ENCODE measurements around the gene PPP2R5A. TPM values are rescaled to one million over a fixed set of nuclear protein-coding genes. Genes with fewer than 3 reads are reported as not detected.
"Not testable (repeated sequence)": the region's sequence is repeated elsewhere in the genome, so short reads cannot be mapped to it uniquely, and the experiment has no call there.

PPP2R5A gene
- total and polyA plus RNA-seq, 8 donors = 61.1 to 127 (median 108) TPM

DNA sequence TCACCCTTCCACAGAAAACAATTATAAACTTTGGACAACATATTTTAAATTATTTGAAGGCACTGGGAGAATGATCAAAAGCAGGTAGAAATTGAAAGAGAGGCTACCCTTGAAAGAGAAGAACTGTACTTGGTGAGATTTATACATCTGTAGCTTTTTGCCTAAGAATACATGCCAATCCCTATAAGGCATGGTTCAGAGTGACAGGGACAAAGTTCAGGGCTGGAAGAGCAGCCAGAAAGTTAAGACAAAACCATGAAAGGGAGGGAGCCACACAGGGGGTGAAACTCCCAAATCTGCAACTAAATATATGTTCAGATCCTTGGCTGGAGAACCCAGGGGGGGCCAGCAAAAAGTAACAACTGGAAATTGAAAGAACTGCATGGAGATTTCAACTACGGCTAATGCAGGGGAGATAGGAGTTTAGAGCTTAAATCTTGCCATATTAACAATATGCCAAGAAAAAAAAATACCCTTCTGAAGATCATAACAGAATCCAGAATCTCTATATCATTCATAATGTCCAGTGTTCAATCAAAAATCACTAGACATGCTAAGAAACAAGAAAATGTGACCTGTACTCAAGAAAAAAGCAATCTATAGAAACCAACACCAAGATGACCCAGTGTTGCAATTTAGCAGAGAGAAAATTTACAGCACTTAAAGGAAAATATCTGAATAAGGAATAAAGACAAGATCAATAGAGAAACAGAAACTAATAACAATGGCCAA lies 103.9 kb downstream of the PPP2R5A start:
- Histone ChIP-seq H3K27me3 (no peaks in the 10 kb centered on the region), H3K4me3 (no peak overlapping the region), H3K36me3 (peaks cover 0 to 30% of the 10 kb centered on the region in 2 donors), H3K27ac (no peak overlapping the region), H3K4me1 (no peaks in the 10 kb centered on the region), H3K9me3 (peaks cover 0 to 3% of the 10 kb centered on the region in 2 donors)
- DNase-seq = no peak
- no peak for ATAC-seq
- TF ChIP-seq, protein P1, sequence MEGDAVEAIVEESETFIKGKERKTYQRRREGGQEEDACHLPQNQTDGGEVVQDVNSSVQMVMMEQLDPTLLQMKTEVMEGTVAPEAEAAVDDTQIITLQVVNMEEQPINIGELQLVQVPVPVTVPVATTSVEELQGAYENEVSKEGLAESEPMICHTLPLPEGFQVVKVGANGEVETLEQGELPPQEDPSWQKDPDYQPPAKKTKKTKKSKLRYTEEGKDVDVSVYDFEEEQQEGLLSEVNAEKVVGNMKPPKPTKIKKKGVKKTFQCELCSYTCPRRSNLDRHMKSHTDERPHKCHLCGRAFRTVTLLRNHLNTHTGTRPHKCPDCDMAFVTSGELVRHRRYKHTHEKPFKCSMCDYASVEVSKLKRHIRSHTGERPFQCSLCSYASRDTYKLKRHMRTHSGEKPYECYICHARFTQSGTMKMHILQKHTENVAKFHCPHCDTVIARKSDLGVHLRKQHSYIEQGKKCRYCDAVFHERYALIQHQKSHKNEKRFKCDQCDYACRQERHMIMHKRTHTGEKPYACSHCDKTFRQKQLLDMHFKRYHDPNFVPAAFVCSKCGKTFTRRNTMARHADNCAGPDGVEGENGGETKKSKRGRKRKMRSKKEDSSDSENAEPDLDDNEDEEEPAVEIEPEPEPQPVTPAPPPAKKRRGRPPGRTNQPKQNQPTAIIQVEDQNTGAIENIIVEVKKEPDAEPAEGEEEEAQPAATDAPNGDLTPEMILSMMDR (IDR thresholded peaks at IDR 0.05) = no peak
- intact Hi-C loops (cut with DNase I) = no loop called here

- H3K27me3 ChIP-seq; H3K4me1 ChIP-seq; ATAC-seq; H3K36me3 ChIP-seq; DNase-seq; H3K4me3 ChIP-seq; H3K27ac ChIP-seq; intact Hi-C loops (cut with DNase I): not testable (repeated sequence)
- peaks cover 0 to 27% of the 10 kb centered on the region in 2 donors for H3K9me3 ChIP-seq
Observed at GRCh38 chr1:212395678-212396437, 110.6 kb downstream of the PPP2R5A start.

- peaks cover 0 to 25% of the 10 kb centered on the region in 2 donors for H3K9me3 ChIP-seq
- no peaks in the 10 kb centered on the region for H3K27me3 ChIP-seq
- TF ChIP-seq, protein P1 (IDR thresholded peaks at IDR 0.05) = no peak
- no peaks in the 10 kb centered on the region for H3K36me3 ChIP-seq
- no peak overlapping the region for H3K4me3 ChIP-seq
- H3K4me1 ChIP-seq = no peaks in the 10 kb centered on the region
- DNase-seq (no peak), ATAC-seq (no peak)
- intact Hi-C loops (cut with DNase I) = no loop called here
- no peak overlapping the region for H3K27ac ChIP-seq
Observed at GRCh38 chr1:212396638-212397037, 111.4 kb downstream of the PPP2R5A start.

DNA sequence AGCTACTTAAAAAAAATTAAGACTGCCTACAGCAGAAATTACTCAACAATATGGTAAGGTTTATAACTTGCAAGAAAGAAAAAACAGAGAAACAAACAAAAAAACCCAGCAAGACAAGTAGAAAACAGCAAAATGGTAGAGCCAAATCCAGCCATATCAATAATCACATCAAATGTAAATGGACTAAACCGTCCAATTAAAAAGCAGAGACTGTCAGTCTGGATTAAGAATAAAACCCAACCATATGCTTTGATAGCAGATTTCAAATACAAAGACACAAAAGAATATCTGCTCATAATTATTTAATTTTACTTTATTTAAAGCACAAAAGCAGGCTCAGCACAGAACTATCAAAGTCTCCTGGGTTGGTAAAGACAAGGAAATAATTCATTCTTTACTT lies 112.0 kb downstream of the PPP2R5A start:
- H3K4me3 ChIP-seq = no peak overlapping the region
- ATAC-seq (no peak), DNase-seq (no peak)
- no peaks in the 10 kb centered on the region for H3K27me3 ChIP-seq
- H3K36me3 ChIP-seq = no peaks in the 10 kb centered on the region
- TF ChIP-seq, protein P1 (IDR thresholded peaks at IDR 0.05) = no peak
- H3K4me1 ChIP-seq = peaks cover 0 to 2% of the 10 kb centered on the region in 2 donors
- intact Hi-C loops (cut with DNase I) = no loop called here
- no peak overlapping the region for H3K27ac ChIP-seq
- peaks cover 0 to 25% of the 10 kb centered on the region in 2 donors for H3K9me3 ChIP-seq

DNA sequence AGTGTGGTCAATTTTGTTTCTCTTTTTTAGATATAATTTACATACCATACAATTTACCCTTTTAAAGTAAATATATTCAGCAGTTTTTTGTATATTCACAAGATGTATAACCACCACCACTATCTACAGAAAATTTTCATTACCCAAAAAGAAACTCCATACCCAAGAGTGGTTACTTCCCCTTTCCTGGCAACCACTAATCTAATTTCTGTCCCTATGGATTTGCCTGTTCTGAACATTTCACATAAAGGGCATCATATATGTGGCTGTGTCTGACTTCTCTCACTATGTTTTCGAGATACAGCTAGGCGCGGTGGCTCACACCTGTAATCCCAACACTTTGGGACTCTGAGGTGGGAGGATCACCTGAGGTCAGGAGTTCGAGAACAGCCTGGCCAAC lies 115.8 kb downstream of the PPP2R5A start:
- H3K9me3 ChIP-seq = peaks cover 0 to 23% of the 10 kb centered on the region in 2 donors
- peaks cover 0 to 10% of the 10 kb centered on the region in 2 donors for H3K4me1 ChIP-seq
- H3K27ac ChIP-seq = no peak overlapping the region
- H3K36me3 ChIP-seq = peaks cover 0 to 15% of the 10 kb centered on the region in 2 donors
- H3K27me3 ChIP-seq = no peaks in the 10 kb centered on the region
- no peak for DNase-seq
- TF ChIP-seq, protein P1 (IDR thresholded peaks at IDR 0.05) = no peak
- intact Hi-C loops (cut with DNase I) = no loop called here
- H3K4me3 ChIP-seq = no peak overlapping the region
- ATAC-seq = no peak
